GM12892 (cell line): ENCODE measurements around the gene ATP9A.
"Not testable (repeated sequence)": the region's sequence is repeated elsewhere in the genome, so short reads cannot be mapped to it uniquely, and the experiment has no call there.

Experiments
- DNase-seq: peaks from one replicate; pipeline ENCODE4 v3.0.0; 2011; ENCODE audit not compliant: insufficient read length
- FAIRE-seq: peaks from 2 replicates; lab custom pipeline; 2011; peaks lifted over from hg19 to GRCh38; lab: Jason Lieb, UNC
- POLR2A ChIP-seq: IDR thresholded peaks from 2 replicates; pipeline ENCODE4 v1.6.1; 2011; ENCODE audit warnings: low read depth, low read length, control low read depth
- POLR2AphosphoS5 ChIP-seq: IDR thresholded peaks from 2 replicates; pipeline ENCODE4 v1.6.1; 2011; ENCODE audit warnings: low read depth, low read length, control low read depth
- TAF1 ChIP-seq: IDR thresholded peaks from 2 replicates; pipeline ENCODE4 v1.6.1; 2011; ENCODE audit warnings: low read depth, mild to moderate bottlenecking, control low read depth, low read length, borderline replicate concordance

ATP9A gene

GRCh38 chr20:51725584-51726176 lies 42.5 kb downstream of the ATP9A start:
- DNase-seq (no peak), FAIRE-seq (no peak)
- TF ChIP-seq POLR2A (no peak), POLR2AphosphoS5 (no peak), TAF1 (no peak)

- DNase-seq, FAIRE-seq: not testable (repeated sequence)
Observed at GRCh38 chr20:51723026-51723425, 45.2 kb downstream of the ATP9A start.

DNA sequence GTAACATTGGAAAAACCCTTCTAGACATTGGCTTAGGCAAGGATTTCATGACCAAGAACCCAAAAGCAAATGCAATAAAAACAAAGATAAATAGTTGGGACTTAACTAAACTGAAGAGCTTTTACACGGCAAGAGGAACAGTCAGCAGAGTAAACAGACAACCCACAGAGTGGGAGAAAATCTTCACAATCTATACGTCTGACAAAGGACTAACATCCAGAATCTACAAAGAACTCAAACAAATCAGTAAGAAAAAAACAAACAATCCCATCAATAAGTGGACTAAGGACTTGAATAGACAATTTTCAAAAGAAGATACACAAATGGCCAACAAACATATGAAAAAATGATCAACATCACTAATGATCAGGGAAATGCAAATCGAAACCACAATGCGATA lies 45.9 kb downstream of the ATP9A start:
- DNase-seq, FAIRE-seq: not testable (repeated sequence)

DNA sequence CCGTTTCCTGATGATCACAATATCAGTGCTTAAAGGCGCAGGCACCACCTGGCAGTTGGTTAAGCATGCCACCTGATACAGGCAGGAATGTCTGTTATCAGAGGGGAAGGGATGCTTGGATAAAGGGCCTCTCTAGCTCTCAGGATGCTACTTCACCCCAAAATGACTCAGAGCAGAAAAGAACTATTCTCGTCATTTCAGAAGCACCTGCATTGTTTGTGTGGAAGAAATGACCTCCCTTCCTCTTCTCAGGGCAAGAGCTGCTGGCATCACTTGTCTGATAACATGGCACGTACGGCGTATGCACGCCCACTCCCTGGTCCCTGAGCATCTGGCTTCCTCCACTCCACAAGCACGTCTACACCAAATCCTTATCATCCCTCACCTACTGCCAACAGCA lies 47.3 kb downstream of the ATP9A start:
- FAIRE-seq (no peak), DNase-seq (no peak)
- TF ChIP-seq POLR2A, result no peak
- TF ChIP-seq POLR2AphosphoS5, result no peak
- no peak for TF ChIP-seq TAF1

DNA sequence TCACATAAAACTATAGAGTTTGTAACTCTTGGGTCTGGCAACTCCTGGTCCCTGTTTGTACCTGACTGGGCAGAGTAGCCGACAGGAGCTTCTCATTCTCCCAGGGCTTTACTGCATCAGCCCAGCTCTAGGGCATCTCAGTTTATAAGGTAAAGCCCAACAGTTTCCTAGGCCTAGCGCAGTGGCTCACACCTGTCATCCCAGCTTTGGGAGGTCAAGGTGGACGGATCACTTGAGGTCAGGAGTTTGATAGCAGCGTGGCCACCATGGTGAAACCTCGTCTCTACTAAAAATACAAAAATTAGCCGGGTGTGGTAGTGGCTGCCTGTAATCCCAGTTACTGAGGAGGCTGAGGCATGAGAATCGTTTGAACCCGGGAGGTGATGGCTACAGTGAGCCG lies 47.8 kb downstream of the ATP9A start:
- DNase-seq, result no peak
- no peak for FAIRE-seq
- TF ChIP-seq POLR2A, result no peak
- no peak for TF ChIP-seq POLR2AphosphoS5
- TF ChIP-seq TAF1, result no peak

DNA sequence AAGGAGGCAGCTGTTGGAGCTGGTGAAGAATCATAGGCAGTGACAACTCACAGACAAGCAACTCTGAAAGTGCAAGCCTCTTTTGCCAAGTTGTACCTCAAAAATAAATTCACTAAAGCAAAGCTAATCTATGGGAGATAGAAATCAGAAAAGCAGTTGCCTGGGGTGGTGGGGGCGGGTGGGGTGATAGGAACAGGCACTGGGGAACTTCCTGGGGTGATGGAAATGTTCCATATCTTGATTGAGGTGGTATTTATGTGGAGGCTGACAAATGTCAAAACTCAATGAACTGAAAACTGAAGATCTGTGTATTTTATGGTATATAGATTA lies 52.4 kb downstream of the ATP9A start:
- DNase-seq (no peak), FAIRE-seq (no peak)
- TF ChIP-seq TAF1, result no peak
- TF ChIP-seq POLR2AphosphoS5, result no peak
- TF ChIP-seq POLR2A, result no peak

GRCh38 chr20:51715163-51715855 lies 52.9 kb downstream of the ATP9A start:
- FAIRE-seq, result no peak
- TF ChIP-seq POLR2A (no peak), TAF1 (no peak), POLR2AphosphoS5 (no peak)
- no peak for DNase-seq

- FAIRE-seq, result no peak
- TF ChIP-seq POLR2AphosphoS5 (no peak), POLR2A (no peak), TAF1 (no peak)
- no peak for DNase-seq
Observed at GRCh38 chr20:51713213-51713598, 55.0 kb downstream of the ATP9A start.

DNA sequence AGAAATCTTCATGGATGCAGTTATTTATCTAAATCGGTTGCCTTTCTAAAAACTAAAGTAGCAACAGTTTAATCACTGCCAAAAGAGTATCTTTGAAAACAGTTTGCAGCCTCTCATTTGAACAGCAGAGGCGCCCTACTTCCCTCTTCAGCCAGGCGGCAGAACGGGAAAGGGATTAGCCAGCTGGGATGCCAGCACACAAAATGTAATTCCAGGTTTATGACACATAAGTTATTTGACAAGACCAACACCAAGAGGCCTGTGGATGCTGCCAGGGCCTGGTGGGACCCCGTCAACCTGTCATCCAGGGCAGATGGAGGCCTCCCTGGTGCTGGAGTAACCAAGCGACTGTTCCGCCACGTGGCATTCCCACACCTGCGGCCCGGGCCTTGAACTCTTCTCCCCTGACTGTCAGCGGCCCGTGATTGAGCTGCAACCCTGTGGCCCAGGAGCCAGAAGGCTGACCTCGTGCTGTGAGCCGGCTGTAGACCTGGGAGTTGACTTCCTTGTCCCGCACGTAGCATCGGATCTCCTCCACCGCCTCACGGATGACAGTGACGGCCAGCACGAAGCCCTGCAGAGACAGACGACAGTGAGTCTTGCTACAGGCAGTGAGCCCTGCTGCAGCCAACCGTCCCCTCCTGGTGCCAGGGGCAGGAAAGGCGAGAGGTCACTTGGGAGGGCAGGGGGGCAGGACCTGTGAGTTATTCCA lies 55.5 kb downstream of the ATP9A start:
- TF ChIP-seq TAF1, result no peak
- TF ChIP-seq POLR2A, result no peak
- TF ChIP-seq POLR2AphosphoS5, result no peak
- FAIRE-seq, result no peak

DNA sequence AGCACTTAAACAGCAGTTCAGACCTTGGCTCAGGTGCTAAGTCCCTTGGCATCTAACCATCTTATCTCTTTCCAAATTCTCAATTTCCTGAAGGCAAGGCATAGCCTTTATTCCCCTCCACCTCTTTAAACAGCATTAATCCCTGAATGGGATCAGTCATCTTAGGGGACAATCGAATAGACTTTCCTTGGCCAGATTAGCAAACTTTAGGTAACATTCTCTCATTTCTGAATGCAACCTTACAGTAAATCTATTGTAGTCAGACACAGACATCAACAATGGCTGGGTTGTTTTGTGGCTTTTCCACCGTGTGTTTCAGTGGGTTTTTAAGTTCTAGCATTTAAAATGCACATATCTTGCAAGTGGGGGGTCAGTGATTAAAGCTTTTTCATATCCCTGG lies 56.8 kb downstream of the ATP9A start:
- TF ChIP-seq TAF1, result no peak
- no peak for TF ChIP-seq POLR2A
- TF ChIP-seq POLR2AphosphoS5, result no peak
- FAIRE-seq, result no peak
- no peak for DNase-seq

More for the DNA sequence above, 55.5 kb downstream of the ATP9A start:
- DNase-seq, result no peak

DNA sequence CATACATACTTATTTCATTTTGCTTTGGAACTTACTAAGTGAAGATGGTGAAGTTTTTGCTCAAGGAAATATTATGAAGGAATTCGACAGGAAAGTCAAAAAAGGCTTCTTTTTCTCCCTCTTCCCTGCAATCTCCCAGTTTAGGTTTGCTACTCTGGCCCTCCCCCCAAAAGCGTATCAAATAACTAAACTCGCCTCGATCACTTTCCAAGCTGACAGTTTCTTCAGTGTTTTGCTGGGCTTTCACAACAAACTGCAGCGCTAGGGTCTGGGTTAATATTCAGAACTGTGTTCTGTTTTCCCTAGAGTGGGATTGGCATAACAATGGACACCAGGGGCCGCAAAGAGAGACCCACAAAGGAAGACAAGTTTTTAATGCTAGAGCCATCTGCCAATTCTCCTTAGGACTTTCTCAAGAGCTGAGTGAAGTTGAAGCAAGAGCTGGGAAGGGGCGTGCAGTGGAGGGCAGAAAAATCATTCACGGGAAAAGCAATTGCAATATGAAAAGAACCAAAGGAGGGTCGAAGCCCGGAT lies 57.8 kb downstream of the ATP9A start:
- DNase-seq, result no peak
- TF ChIP-seq POLR2A, result no peak
- no peak for TF ChIP-seq POLR2AphosphoS5
- TF ChIP-seq TAF1, result no peak
- no peak for FAIRE-seq

GRCh38 chr20:51705400-51705799 lies 62.8 kb downstream of the ATP9A start:
- DNase-seq (no peak), FAIRE-seq (no peak)
- TF ChIP-seq POLR2AphosphoS5 (no peak), POLR2A (no peak), TAF1 (no peak)
